Measurements from ENCODE around the gene CDC20B.

DNA sequence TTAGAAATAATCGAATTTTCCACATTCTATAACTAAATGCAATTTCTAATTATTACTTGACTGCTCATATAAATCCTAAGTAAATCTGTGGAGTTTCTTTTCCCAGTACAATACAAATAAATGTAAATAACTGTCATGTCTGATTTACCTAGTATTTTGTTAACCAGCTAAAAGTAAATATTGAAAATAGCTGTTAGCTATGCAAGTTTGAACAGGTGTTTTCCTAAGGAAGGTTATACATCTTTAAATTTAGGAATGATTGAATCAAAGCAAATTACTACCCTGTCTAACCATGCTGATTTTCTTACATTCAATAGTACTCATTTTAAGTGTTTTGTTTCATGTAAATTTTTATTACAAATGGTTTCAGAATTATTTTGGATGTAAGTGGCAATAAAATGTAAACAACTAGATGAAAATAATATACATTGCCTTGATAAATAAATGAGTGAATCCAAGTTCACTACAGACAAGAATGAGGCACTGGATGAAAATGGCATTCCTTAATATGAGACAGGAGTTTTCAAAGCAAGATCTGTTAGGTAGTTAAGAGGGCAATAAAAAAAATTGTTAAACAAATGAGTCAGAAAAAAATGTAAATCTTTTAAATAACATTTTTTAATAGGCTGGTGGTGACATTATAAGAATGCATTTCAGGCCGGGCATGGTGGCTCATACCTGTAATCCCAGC lies 38.4 kb upstream of the CDC20B start:
- TF ChIP-seq ZBTB33 (IDR thresholded peaks at IDR 0.05; ENCODE audit: extremely low read depth, insufficient replicate concordance, low read length) (no peak), ZFX (IDR thresholded peaks at IDR 0.05) (no peak), EZH2phosphoT487 (IDR thresholded peaks at IDR 0.05; ENCODE audit: borderline replicate concordance) (no peak), RAD21 (IDR thresholded peaks at IDR 0.05; ENCODE audit: low read depth) (no peak)
- TF ChIP-seq, protein P1, sequence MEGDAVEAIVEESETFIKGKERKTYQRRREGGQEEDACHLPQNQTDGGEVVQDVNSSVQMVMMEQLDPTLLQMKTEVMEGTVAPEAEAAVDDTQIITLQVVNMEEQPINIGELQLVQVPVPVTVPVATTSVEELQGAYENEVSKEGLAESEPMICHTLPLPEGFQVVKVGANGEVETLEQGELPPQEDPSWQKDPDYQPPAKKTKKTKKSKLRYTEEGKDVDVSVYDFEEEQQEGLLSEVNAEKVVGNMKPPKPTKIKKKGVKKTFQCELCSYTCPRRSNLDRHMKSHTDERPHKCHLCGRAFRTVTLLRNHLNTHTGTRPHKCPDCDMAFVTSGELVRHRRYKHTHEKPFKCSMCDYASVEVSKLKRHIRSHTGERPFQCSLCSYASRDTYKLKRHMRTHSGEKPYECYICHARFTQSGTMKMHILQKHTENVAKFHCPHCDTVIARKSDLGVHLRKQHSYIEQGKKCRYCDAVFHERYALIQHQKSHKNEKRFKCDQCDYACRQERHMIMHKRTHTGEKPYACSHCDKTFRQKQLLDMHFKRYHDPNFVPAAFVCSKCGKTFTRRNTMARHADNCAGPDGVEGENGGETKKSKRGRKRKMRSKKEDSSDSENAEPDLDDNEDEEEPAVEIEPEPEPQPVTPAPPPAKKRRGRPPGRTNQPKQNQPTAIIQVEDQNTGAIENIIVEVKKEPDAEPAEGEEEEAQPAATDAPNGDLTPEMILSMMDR (IDR thresholded peaks at IDR 0.05 in 2 of 3, conservative IDR thresholded peaks at IDR 0.05 in 1 of 3; ENCODE audit: borderline replicate concordance in 1 of 3, insufficient read depth in 1 of 3, low read depth in 2 of 3, low read length in 2 of 3): no peak
- TF ChIP-seq, protein P2, sequence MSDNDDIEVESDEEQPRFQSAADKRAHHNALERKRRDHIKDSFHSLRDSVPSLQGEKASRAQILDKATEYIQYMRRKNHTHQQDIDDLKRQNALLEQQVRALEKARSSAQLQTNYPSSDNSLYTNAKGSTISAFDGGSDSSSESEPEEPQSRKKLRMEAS (IDR thresholded peaks at IDR 0.05): no peak
